Kidney (tissue), 14 donors: ENCODE data around the gene DPH5. TPM values are rescaled to one million over a fixed set of nuclear protein-coding genes. Genes with fewer than 3 reads are reported as not detected.
"Not testable (repeated sequence)": the region's sequence is repeated elsewhere in the genome, so short reads cannot be mapped to it uniquely, and the experiment has no call there.

Experiments used
- DNase-seq, 5 donors: peaks; one replicate each; pipeline ENCODE4 v3.0.0-alpha.2; 2013 to 2020
- FAIRE-seq: peaks from 2 replicates; lab custom pipeline; 2012; peaks lifted over from hg19 to GRCh38; lab: Jason Lieb, UNC
- H3K27ac ChIP-seq, 2 donors: one replicate each; pipeline ENCODE4 v1.7.0; 2013; ENCODE audit warnings: low read depth in 2 of 2, low read length in 2 of 2, inconsistent platforms in 1 of 2
- H3K27me3 ChIP-seq: one replicate; pipeline ENCODE4 v1.7.1; 2013; ENCODE audit warnings: low read length, inconsistent platforms; ENCODE audit not compliant: control insufficient read depth, insufficient read depth
- H3K36me3 ChIP-seq, 3 donors: one replicate each; pipeline versions ENCODE4 v1.7.0 to v1.7.1; 2013; ENCODE audit warnings: low read length in 3 of 3, control low read depth in 1 of 3, inconsistent platforms in 1 of 3; ENCODE audit not compliant: insufficient read depth in 3 of 3, control insufficient read depth in 2 of 3
- H3K4me1 ChIP-seq, 3 donors: one replicate each; pipeline versions ENCODE4 v1.7.0 to v1.7.1; 2013; ENCODE audit warnings: low read length in 3 of 3, inconsistent platforms in 1 of 3, low read depth in 1 of 3; ENCODE audit not compliant: control insufficient read depth in 2 of 3, insufficient read depth in 2 of 3
- H3K4me3 ChIP-seq, 3 donors: one replicate each; pipeline versions ENCODE4 v1.7.0 to v1.8.1; 2013; ENCODE audit warnings: low read length in 3 of 3, control low read depth in 1 of 3, inconsistent platforms in 1 of 3
- H3K9ac ChIP-seq, 3 donors: one replicate each; pipeline versions ENCODE4 v1.7.0 to v1.7.1; 2013; ENCODE audit warnings: low read length in 3 of 3, control low read depth in 1 of 3, inconsistent platforms in 1 of 3
- H3K9me3 ChIP-seq, 3 donors: one replicate each; pipeline versions ENCODE4 v1.7.0 to v1.7.1; 2013; ENCODE audit warnings: low read length in 3 of 3, control low read depth in 1 of 3, inconsistent platforms in 1 of 3; ENCODE audit not compliant: control insufficient read depth in 2 of 3, insufficient read depth in 1 of 3
- intact Hi-C: fragments of 100-400 bp; cut with DNase I; formaldehyde crosslinking; loops from one replicate; pipeline ENCODE4 v1.11.1; 2022
- polyA plus RNA-seq: library from polyadenylated mRNA; stranded (reverse); fragments of 350-450 nt; fragmentation: Illumina TruSeq; extraction: RNeasy Lipid Tissue Mini Kit (QIAGEN cat#74804); gene quantifications from one replicate; pipeline ENCODE4 v1.2.3, GENCODE V29; 2014; ENCODE audit warnings: low read depth, low replicate concordance; ENCODE audit not compliant: insufficient read depth
- total RNA-seq: library from RNA; stranded (reverse); fragmentation: NEBNext Ultra II Directional; extraction: Animal tissue kit (Norgen Biotek cat#: 25700); gene quantifications from one replicate; pipeline ENCODE4 v1.2.1, GENCODE V29; 2021
- TF ChIP-seq, protein P1 (sequence below): IDR thresholded peaks from 3 replicates; pipeline ENCODE4 v1.5.1; 2012; ENCODE audit warnings: mild to moderate bottlenecking, moderate library complexity, borderline replicate concordance; ENCODE audit not compliant: insufficient read depth; ENCODE audit errors: extremely low read depth
- donor health status: control.
- donor health status: control.
- donor health status: control.
- donor health status: control.
- donor health status: control.
- donor health status: DM: yes; HTN: yes; CAD: no.
- donor health status: Normal renal cell carcinoma (clear cell type).

The DPH5 gene
- total and polyA plus RNA-seq, 2 donors from 2014 or later = 19.7 to 44.9 TPM

DNA sequence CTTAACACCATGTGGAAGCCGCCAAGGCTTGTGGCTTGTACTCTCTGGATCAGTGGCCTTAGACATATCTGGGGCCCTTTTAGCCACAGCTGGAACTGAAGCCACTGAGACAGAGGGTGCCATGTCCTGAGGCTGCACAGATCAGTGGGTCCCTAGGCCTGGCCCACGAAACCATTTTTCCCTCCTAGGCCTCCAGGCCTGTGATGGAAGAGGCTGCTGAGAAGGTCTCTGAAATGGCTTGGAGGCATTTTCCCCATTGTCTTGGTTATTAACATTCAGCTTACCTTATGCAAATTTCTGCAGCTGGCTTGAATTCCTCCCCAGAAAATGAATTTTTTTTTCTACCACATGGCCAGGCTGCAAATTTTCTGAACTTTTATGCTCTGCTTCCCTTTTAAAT lies 15.1 kb upstream of the DPH5 start:
- H3K27ac ChIP-seq = no peak overlapping the region
- H3K27me3 ChIP-seq = no peaks in the 10 kb centered on the region
- H3K4me3 ChIP-seq = no peak overlapping the region
- H3K36me3 ChIP-seq = no peaks in the 10 kb centered on the region
- no peaks in the 10 kb centered on the region for H3K4me1 ChIP-seq
- DNase-seq (no peak), FAIRE-seq (no peak)
- no peak overlapping the region for H3K9ac ChIP-seq
- intact Hi-C loops = no loop called here
- H3K9me3 ChIP-seq = peaks cover 0 to 6% (median 0%) of the 10 kb centered on the region in 3 donors
- TF ChIP-seq, protein P1, sequence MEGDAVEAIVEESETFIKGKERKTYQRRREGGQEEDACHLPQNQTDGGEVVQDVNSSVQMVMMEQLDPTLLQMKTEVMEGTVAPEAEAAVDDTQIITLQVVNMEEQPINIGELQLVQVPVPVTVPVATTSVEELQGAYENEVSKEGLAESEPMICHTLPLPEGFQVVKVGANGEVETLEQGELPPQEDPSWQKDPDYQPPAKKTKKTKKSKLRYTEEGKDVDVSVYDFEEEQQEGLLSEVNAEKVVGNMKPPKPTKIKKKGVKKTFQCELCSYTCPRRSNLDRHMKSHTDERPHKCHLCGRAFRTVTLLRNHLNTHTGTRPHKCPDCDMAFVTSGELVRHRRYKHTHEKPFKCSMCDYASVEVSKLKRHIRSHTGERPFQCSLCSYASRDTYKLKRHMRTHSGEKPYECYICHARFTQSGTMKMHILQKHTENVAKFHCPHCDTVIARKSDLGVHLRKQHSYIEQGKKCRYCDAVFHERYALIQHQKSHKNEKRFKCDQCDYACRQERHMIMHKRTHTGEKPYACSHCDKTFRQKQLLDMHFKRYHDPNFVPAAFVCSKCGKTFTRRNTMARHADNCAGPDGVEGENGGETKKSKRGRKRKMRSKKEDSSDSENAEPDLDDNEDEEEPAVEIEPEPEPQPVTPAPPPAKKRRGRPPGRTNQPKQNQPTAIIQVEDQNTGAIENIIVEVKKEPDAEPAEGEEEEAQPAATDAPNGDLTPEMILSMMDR = no peak

DNA sequence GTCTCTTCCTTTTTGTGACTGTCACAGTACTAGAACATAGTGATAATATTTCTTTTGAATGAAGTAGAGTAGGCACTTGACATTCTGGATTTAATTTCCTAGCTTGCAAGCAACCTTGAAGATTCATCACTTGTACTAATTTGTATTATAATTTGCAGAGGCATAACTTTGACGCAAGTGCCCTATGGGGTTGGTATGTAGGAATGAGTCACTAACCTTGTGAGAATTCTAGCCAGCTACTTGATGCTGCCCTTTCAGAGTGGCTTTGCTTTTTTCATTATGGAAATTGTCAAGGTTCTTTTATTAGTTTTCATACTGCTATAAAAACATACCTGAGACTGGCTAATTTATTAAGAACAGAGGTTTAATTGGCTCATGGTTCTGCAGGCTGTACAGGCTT lies 13.7 kb upstream of the DPH5 start:
- TF ChIP-seq, protein P1 = no peak
- Histone ChIP-seq H3K9me3 (peaks cover 0 to 6% (median 0%) of the 10 kb centered on the region in 3 donors), H3K9ac (no peak overlapping the region), H3K36me3 (no peaks in the 10 kb centered on the region), H3K27me3 (no peaks in the 10 kb centered on the region), H3K4me1 (no peaks in the 10 kb centered on the region), H3K27ac (no peak overlapping the region), H3K4me3 (no peak overlapping the region)
- DNase-seq (no peak), FAIRE-seq (no peak)
- intact Hi-C loops = no loop called here

DNA sequence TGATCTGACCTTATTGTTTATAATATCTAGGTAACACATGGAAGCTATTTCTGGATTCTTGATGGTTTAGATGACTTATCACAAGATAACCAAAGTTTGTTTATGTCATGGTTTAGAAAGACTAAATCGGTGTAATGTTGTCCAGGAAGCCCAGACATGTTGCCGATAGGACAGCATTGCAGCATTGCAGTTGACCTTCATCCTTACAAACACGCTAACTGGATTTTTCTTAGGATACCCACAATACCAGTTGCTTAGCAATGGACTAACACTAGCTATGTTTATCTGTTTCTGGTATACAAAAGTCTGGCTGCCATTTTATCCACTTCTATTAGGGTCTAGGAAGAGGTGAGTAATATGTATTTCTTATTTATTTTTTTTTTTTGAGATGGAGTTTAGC lies 11.7 kb upstream of the DPH5 start:
- Histone ChIP-seq H3K27me3 (no peaks in the 10 kb centered on the region), H3K9ac (no peak overlapping the region), H3K27ac (no peak overlapping the region), H3K9me3 (peaks cover 0 to 6% (median 0%) of the 10 kb centered on the region in 3 donors), H3K4me3 (no peak overlapping the region), H3K36me3 (no peaks in the 10 kb centered on the region), H3K4me1 (no peaks in the 10 kb centered on the region)
- intact Hi-C loops = no loop called here
- TF ChIP-seq, protein P1 = no peak
- FAIRE-seq (no peak), DNase-seq (no peak)

DNA sequence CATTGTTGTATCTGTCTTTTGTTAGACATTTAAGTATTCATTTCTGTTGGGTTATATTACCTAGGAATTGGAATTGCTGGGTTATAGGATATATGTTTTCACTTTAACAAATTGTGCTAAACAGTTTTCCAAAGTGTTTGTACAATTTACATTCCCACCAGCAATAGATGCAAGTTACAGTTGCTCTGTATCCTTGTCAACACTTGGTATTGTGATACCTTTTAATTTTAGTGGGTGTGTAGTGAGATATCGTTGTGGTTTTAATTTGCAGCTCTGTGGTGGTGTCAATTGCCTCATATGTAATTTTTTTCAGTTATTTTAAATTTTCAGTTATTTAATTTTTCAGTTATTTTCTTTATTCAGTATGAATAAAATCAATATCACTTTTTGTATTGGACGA lies 7.4 kb upstream of the DPH5 start:
- Histone ChIP-seq H3K36me3 (no peaks in the 10 kb centered on the region), H3K9ac (no peak overlapping the region), H3K4me1 (no peaks in the 10 kb centered on the region), H3K4me3 (no peak overlapping the region), H3K9me3 (no peaks in the 10 kb centered on the region), H3K27ac (no peak overlapping the region), H3K27me3 (no peaks in the 10 kb centered on the region)
- DNase-seq (no peak), FAIRE-seq (no peak)
- intact Hi-C loops = no loop called here
- TF ChIP-seq, protein P1 = no peak

DNA sequence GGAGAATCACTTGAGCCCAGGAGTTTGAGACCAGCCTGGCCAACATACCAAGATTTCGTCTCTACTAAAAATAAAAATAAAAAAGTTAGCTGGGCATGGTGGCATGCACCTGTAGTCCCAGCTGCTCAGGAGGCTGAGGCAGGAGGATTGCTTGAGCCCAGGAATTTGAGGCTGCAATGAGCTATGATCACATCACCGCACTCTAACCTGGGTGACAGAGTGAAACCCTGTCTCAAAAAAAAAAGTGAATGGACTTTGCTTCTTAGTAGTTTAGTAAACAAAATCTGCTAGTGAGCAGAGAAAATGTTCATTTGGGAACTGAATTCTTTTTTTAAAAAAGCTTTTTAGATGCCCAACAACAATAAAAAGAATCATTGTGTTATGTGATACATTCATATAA lies 6.5 kb upstream of the DPH5 start:
- H3K9me3 ChIP-seq, H3K9ac ChIP-seq, H3K4me3 ChIP-seq, intact Hi-C loops, H3K4me1 ChIP-seq, H3K27me3 ChIP-seq, DNase-seq, H3K27ac ChIP-seq, H3K36me3 ChIP-seq, FAIRE-seq: not testable (repeated sequence)
